ENCODE data around the gene RSRP1. TPM values are rescaled to one million over a fixed set of nuclear protein-coding genes. Genes with fewer than 3 reads are reported as not detected.

The RSRP1 gene
- total and polyA plus RNA-seq, 2 donors from 2014 or later, result 118 to 123 TPM

DNA sequence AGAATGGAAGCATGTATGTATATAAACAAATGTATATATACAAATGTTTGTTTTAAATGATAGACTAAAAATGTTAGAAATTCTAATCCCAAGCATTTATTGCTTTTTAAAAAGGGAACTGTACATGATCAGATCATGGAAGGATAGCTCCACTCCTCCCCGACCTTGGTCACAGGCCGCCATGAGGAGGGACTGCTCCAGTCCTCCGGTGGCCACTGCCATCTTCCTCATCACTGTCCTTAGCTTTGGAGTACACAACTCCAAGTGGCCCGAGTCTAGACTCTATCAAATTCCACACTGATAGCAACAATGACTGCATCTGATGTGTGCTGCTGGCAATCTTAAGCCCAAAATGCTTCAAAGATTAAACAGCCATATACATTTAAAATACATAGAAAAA, 24.6 kb downstream of the RSRP1 start:
- intact Hi-C loops (cut with DNase I), result no loop called here
- H3K36me3 ChIP-seq (ENCODE audit: control insufficient read depth in 2 of 3, insufficient read depth in 3 of 3, low read length in 3 of 3), result peaks cover 11 to 39% (median 32%) of the 10 kb centered on the region in 3 donors
- TF ChIP-seq, protein P1, sequence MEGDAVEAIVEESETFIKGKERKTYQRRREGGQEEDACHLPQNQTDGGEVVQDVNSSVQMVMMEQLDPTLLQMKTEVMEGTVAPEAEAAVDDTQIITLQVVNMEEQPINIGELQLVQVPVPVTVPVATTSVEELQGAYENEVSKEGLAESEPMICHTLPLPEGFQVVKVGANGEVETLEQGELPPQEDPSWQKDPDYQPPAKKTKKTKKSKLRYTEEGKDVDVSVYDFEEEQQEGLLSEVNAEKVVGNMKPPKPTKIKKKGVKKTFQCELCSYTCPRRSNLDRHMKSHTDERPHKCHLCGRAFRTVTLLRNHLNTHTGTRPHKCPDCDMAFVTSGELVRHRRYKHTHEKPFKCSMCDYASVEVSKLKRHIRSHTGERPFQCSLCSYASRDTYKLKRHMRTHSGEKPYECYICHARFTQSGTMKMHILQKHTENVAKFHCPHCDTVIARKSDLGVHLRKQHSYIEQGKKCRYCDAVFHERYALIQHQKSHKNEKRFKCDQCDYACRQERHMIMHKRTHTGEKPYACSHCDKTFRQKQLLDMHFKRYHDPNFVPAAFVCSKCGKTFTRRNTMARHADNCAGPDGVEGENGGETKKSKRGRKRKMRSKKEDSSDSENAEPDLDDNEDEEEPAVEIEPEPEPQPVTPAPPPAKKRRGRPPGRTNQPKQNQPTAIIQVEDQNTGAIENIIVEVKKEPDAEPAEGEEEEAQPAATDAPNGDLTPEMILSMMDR (IDR thresholded peaks at IDR 0.05; ENCODE audit: borderline replicate concordance, extremely low read depth, insufficient read depth), result no peak

DNA sequence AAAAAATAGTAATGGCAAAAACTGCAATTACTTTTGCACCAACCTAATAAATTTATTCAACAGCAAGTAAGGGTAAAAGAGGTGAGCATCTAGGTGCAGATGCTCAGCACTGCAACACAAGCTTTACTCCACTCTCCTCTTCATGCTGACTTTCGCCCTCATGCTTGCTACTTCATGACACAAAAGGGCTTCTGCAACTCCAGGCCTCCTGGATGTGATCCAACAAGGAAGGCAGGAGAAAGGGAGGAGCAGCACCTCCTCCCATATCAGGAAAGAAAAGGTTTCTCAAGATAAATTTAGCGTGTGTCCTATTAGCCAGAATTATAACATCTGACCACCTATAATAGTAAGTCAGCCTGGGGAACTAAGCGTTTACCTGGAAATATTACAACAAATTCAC, 26.6 kb downstream of the RSRP1 start:
- FAIRE-seq (no peak), DNase-seq (no peak)
- H3K4me3 ChIP-seq (ENCODE audit: low read length in 3 of 3), result no peak overlapping the region
- no peaks in the 10 kb centered on the region for H3K4me1 ChIP-seq (ENCODE audit: control insufficient read depth in 2 of 3, insufficient read depth in 2 of 3, low read depth in 1 of 3, low read length in 3 of 3)
- H3K36me3 ChIP-seq (ENCODE audit: control insufficient read depth in 2 of 3, insufficient read depth in 3 of 3, low read length in 3 of 3), result peaks cover 6 to 27% (median 21%) of the 10 kb centered on the region in 3 donors
- no peaks in the 10 kb centered on the region for H3K9me3 ChIP-seq (ENCODE audit: control insufficient read depth in 2 of 3, insufficient read depth in 1 of 3, low read length in 3 of 3)
- TF ChIP-seq, protein P1 (IDR thresholded peaks at IDR 0.05; ENCODE audit: borderline replicate concordance, extremely low read depth, insufficient read depth), result no peak
- H3K27me3 ChIP-seq (ENCODE audit: control insufficient read depth, insufficient read depth, low read length), result no peaks in the 10 kb centered on the region
- no peak overlapping the region for H3K27ac ChIP-seq (ENCODE audit: low read depth in 2 of 2, low read length in 2 of 2)
- intact Hi-C loops (cut with DNase I), result no loop called here
- no peak overlapping the region for H3K9ac ChIP-seq (ENCODE audit: low read length in 3 of 3)

More for the DNA sequence above, 24.6 kb downstream of the RSRP1 start:
- H3K27ac ChIP-seq (ENCODE audit: low read depth in 2 of 2, low read length in 2 of 2), result no peak overlapping the region
- FAIRE-seq, result no peak
- H3K9me3 ChIP-seq (ENCODE audit: control insufficient read depth in 2 of 3, insufficient read depth in 1 of 3, low read length in 3 of 3), result no peaks in the 10 kb centered on the region
- no peak for DNase-seq
- no peaks in the 10 kb centered on the region for H3K27me3 ChIP-seq (ENCODE audit: control insufficient read depth, insufficient read depth, low read length)
- H3K9ac ChIP-seq (ENCODE audit: low read length in 3 of 3), result no peak overlapping the region
- no peak overlapping the region for H3K4me3 ChIP-seq (ENCODE audit: low read length in 3 of 3)
- H3K4me1 ChIP-seq (ENCODE audit: control insufficient read depth in 2 of 3, insufficient read depth in 2 of 3, low read depth in 1 of 3, low read length in 3 of 3), result no peaks in the 10 kb centered on the region

DNA sequence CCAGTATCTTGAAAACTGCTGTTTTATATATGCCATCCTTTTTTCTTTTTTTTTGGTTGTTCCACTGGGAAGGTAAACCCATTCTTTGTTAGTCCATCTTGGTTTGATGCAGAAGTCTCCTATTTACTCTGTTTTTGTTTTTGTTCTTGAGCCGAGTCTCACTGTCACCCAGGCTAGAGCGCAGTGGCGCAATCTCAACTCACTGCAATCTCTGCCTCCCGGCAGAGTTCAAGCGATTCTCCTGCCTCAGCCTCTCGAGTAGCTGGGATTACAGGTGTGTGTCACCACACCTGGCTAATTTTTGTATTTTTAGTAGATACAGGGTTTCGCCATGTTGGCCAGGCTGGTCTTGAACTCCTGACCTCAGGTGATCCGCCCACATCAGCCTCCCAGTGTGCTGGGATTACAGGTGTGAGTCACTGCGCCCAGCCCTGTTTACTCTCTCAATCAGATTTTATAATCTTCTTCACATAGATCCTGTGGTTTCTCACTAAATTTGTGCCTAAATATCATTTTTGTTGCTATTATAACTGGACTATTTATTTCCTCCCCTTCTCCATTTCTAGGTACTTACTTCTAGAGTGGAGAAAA, 27.5 kb downstream of the RSRP1 start:
- intact Hi-C loops (cut with DNase I), result no loop called here
- TF ChIP-seq, protein P1 (IDR thresholded peaks at IDR 0.05; ENCODE audit: borderline replicate concordance, extremely low read depth, insufficient read depth), result no peak
- no peaks in the 10 kb centered on the region for H3K27me3 ChIP-seq (ENCODE audit: control insufficient read depth, insufficient read depth, low read length)
- H3K9ac ChIP-seq (ENCODE audit: low read length in 3 of 3), result no peak overlapping the region
- no peak for FAIRE-seq
- H3K4me1 ChIP-seq (ENCODE audit: control insufficient read depth in 2 of 3, insufficient read depth in 2 of 3, low read depth in 1 of 3, low read length in 3 of 3), result no peaks in the 10 kb centered on the region
- peaks cover 3 to 25% (median 18%) of the 10 kb centered on the region in 3 donors for H3K36me3 ChIP-seq (ENCODE audit: control insufficient read depth in 2 of 3, insufficient read depth in 3 of 3, low read length in 3 of 3)
- H3K9me3 ChIP-seq (ENCODE audit: control insufficient read depth in 2 of 3, insufficient read depth in 1 of 3, low read length in 3 of 3), result no peaks in the 10 kb centered on the region
- no peak overlapping the region for H3K27ac ChIP-seq (ENCODE audit: low read depth in 2 of 2, low read length in 2 of 2)
- DNase-seq, result no peak
- no peak overlapping the region for H3K4me3 ChIP-seq (ENCODE audit: low read length in 3 of 3)

Measured in kidney (tissue), 14 donors.